Right lobe of liver (tissue), 6 donors: Measurements from ENCODE around the gene ZNF559. TPM values are rescaled to one million over a fixed set of nuclear protein-coding genes. Genes with fewer than 3 reads are reported as not detected.
"Not testable (repeated sequence)": the region's sequence is repeated elsewhere in the genome, so short reads cannot be mapped to it uniquely, and the experiment has no call there.

ENCODE experiments used
- ATAC-seq, 4 donors: fragments of 200-7000 bp; cut with Tn5 transposase; one replicate each; pipeline ENCODE4 v1.9.1; 2020; ENCODE audit warnings: mild to moderate bottlenecking in 4 of 4, moderate library complexity in 4 of 4
- DNase-seq, 3 donors: peaks; one replicate each; pipeline ENCODE4 v3.0.0-alpha.2; 2020
- H3K27ac ChIP-seq, 3 donors: fragments of 200-600 bp; one replicate each; pipeline ENCODE4 v1.8.0; 2022
- H3K27me3 ChIP-seq, 2 donors: fragments of 200-600 bp; one replicate each; pipeline ENCODE4 v1.8.0; 2022
- H3K36me3 ChIP-seq, 4 donors: fragments of 200-600 bp; sonication (generic) in 1 of 4; one replicate each; pipeline versions ENCODE4 v1.5.1 to v1.8.0; 2017 to 2022; ENCODE audit warnings: control low read depth in 1 of 4
- H3K4me1 ChIP-seq, 4 donors: fragments of 200-600 bp; sonication (generic) in 1 of 4; one replicate each; pipeline versions ENCODE4 v1.5.1 to v1.8.0; 2017 to 2022; ENCODE audit warnings: control low read depth in 1 of 4
- H3K4me3 ChIP-seq, 3 donors: fragments of 200-600 bp; one replicate each; pipeline ENCODE4 v1.8.0; 2022
- H3K9me3 ChIP-seq, 4 donors: fragments of 200-600 bp; sonication (generic) in 1 of 4; one replicate each; pipeline versions ENCODE4 v1.5.1 to v1.8.0; 2017 to 2022; ENCODE audit warnings: control low read depth in 1 of 4
- POLR2A ChIP-seq: fragments of 450-650 bp; IDR thresholded peaks from one replicate; pipeline ENCODE4 v1.6.1; 2017; ENCODE audit warnings: antibody characterized with exemption, mild to moderate bottlenecking
- WGBS: methylation state at CpG from one replicate; pipeline ENCODE4 v1.1.6; 2018; ENCODE audit warnings: low coverage, low lambda C conversion rate; ENCODE audit not compliant: insufficient coverage; ENCODE audit errors: missing lambda C conversion rate; 5-methylcytosine and 5-hydroxymethylcytosine counted together
- intact Hi-C, 2 donors: fragments of 100-400 bp; cut with DNase I; formaldehyde crosslinking; loops; one replicate each; pipeline versions ENCODE4 v1.11.2 to v1.14.1; 2022
- long read RNA-seq: library from polyadenylated mRNA; unstranded; transcript quantifications from one replicate; pipeline ENCODE4 v2.0.0, GENCODE V29; 2019
- total RNA-seq, 6 experiments: library from RNA; depleted of rRNA in 2 of 6; stranded (reverse); fragments of >200 nt in 2 of 6; fragmentation: NEBNext Ultra II Directional in 3 of 6; extraction: Animal tissue kit (Norgen Biotek cat#: 25700) in 3 of 6; gene quantifications; one replicate each; pipeline versions ENCODE4 v1.1.0 to v1.2.4, GENCODE V29; 2016 to 2023
- TF ChIP-seq, protein P1 (sequence below), 4 donors: fragments of 200-600 bp in 3 of 4; fragments of 450-650 bp in 1 of 4; IDR thresholded peaks; one replicate each; pipeline versions ENCODE4 v1.5.1 to v1.8.0; 2016 to 2022; ENCODE audit warnings: antibody characterized with exemption in 4 of 4, mild to moderate bottlenecking in 2 of 4
- donor health status: DM: no; HTN: yes; CAD: no.
- donor health status: DM: no; HTN: no; CAD: no.
- donor health status: DM: no; HTN: no; CAD: no.
- donor health status: DM: no; HTN: yes; CAD: no.
- donor health status: DM: no; HTN: yes; CAD: no.

ZNF559 gene
- total RNA-seq: 1 to 10 TPM; 1.7 to 7.8 (median 4.0) TPM
- long read RNA-seq, partial matches to known transcripts: 0 of 1 reads
- long read RNA-seq, other reads (novel, unspliced or antisense): 1 of 1 reads

DNA sequence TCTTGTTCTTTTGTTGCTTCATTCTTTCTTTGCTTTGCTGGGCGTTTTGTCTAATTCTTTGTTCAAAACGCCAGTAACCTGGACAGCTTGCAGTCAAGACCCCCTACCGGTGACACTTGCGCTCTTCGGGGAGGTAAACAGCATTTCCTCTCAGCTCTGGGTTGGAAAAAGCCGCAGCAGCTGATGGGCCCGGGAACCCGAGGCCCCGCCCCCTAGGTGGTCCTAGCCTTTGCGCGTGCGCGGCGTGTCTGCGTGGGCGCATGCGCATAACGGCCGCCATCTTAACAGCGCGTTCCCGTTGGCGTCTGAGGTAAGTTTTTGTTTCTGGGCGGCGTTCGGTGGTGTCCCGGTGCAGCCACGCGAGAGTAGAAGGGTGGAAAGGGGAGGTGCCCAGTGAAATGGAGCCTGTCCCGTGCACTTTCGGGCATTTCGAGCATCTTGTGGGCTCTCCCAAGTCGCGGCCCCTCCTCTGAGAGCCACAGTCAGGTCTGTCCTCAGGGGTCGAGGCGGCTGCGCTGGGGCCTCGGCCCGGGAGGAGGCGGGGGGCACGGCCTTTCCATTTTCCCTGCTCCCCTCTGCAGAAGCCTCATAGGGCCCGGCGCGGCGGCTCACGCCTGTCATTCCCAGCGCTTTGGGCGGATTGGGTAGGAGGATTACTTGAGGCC lies at the start of gene ZNF559:
Gene ZNF559, plus strand, starts transcription at position 261 of the 665 bp plus-strand sequence. CDS start 14,371 bp downstream, outside the sequence.
- peak; percentile 94 to 98 (median 98) for ATAC-seq
- H3K9me3 ChIP-seq: peaks cover 0 to 34% (median 6%) of the 10 kb centered on the region in 4 donors
- intact Hi-C loops: no loop called here
- peak within 1 kb of the TSS; percentile 52 to 69 (median 62) for H3K27ac ChIP-seq
- peak; percentile 90 to 93 (median 91) for DNase-seq
- no peaks in the 10 kb centered on the region for H3K27me3 ChIP-seq
- peaks cover 0 to 2% (median 0%) of the 10 kb centered on the region in 4 donors for H3K36me3 ChIP-seq
- WGBS: 2% methylated on average over 28 of the region's 48 CpGs
- no peak for TF ChIP-seq POLR2A
- TF ChIP-seq, protein P1, sequence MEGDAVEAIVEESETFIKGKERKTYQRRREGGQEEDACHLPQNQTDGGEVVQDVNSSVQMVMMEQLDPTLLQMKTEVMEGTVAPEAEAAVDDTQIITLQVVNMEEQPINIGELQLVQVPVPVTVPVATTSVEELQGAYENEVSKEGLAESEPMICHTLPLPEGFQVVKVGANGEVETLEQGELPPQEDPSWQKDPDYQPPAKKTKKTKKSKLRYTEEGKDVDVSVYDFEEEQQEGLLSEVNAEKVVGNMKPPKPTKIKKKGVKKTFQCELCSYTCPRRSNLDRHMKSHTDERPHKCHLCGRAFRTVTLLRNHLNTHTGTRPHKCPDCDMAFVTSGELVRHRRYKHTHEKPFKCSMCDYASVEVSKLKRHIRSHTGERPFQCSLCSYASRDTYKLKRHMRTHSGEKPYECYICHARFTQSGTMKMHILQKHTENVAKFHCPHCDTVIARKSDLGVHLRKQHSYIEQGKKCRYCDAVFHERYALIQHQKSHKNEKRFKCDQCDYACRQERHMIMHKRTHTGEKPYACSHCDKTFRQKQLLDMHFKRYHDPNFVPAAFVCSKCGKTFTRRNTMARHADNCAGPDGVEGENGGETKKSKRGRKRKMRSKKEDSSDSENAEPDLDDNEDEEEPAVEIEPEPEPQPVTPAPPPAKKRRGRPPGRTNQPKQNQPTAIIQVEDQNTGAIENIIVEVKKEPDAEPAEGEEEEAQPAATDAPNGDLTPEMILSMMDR (IDR thresholded peaks at IDR 0.05): peak in 2 of 4 donors; percentile 12 to 24
- peak within 1 kb of the TSS; percentile 64 to 83 (median 82) for H3K4me3 ChIP-seq
- no peaks in the 10 kb centered on the region for H3K4me1 ChIP-seq

DNA sequence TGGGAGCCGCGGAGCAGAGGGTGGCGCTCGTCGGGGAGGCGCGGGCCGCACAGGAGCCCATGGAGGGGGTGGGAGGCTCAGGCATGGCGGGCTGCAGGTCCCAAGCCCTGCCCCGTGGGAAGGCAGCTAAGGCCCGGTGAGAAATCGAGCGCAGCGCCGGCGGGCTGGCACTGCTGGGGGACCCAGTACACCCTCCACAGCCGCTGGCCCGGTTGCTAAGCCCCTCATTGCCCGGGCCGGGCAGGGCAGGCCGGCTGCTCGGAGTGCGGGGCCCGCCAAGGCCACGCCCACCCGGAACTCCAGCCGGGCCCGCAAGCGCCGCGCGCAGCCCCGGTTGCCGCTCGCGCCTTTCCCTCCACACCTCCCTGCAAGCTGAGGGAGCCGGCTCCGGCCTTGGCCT lies 40.5 kb upstream of the ZNF559 start:
- H3K36me3 ChIP-seq, H3K9me3 ChIP-seq, ATAC-seq, H3K27ac ChIP-seq, intact Hi-C loops, H3K4me3 ChIP-seq, H3K27me3 ChIP-seq, DNase-seq, H3K4me1 ChIP-seq: not testable (repeated sequence)
- WGBS: no CpG with 5 or more reads among the region's 38 CpGs

DNA sequence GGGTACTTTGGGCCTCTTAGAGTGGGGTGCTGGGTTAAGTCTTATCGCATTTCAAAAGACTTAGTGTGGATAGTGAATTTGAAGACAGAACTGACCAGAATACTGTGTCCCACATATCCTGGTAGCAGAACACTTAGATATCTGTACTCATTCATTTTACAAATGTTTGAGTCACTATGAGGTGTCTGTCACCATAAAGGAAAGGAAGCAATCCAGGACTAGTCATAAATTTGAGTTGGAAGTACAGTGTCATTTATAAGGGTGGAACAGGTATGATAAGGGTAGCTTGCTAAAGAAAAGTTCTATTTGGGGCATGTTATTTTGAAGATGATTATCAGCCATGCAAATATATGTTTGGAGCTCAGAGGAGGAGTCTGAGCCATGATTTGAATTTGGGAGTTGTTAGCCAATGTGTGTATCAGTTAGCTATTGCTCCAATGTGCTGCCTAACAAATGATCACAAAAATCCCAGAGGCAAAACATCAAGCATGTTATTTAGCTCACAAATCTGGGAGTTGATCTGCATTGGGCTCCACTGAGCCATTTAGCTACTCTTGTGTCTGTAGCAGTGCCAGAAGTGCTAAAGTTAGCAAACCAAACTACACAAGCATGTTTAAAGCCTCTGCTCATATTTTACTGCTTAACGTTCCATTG lies 34.6 kb upstream of the ZNF559 start:
- H3K4me3 ChIP-seq: no peak overlapping the region
- no peaks in the 10 kb centered on the region for H3K4me1 ChIP-seq
- ATAC-seq (no peak), DNase-seq (no peak)
- H3K27ac ChIP-seq: no peak overlapping the region
- no peak for TF ChIP-seq POLR2A
- TF ChIP-seq, protein P1 (IDR thresholded peaks at IDR 0.05): no peak
- H3K27me3 ChIP-seq: no peaks in the 10 kb centered on the region
- no peaks in the 10 kb centered on the region for H3K36me3 ChIP-seq
- intact Hi-C loops: no loop called here
- WGBS: 87% methylated on average over 2 of the region's 2 CpGs
- peaks cover 0 to 31% (median 4%) of the 10 kb centered on the region in 4 donors for H3K9me3 ChIP-seq

- TF ChIP-seq, protein P1 (IDR thresholded peaks at IDR 0.05): no peak
- no peak for TF ChIP-seq POLR2A
- H3K27ac ChIP-seq: no peak overlapping the region
- peaks cover 8 to 24% (median 15%) of the 10 kb centered on the region in 4 donors for H3K36me3 ChIP-seq
- no peaks in the 10 kb centered on the region for H3K27me3 ChIP-seq
- H3K4me1 ChIP-seq: no peaks in the 10 kb centered on the region
- WGBS: 97% methylated on average over 3 of the region's 4 CpGs
- no peak for ATAC-seq
- H3K4me3 ChIP-seq: no peak overlapping the region
- intact Hi-C loops: no loop called here
- DNase-seq: no peak
- H3K9me3 ChIP-seq: peaks cover 0 to 52% (median 7%) of the 10 kb centered on the region in 4 donors
Observed at GRCh38 chr19:9295411-9295849, 28.5 kb upstream of the ZNF559 start.

DNA sequence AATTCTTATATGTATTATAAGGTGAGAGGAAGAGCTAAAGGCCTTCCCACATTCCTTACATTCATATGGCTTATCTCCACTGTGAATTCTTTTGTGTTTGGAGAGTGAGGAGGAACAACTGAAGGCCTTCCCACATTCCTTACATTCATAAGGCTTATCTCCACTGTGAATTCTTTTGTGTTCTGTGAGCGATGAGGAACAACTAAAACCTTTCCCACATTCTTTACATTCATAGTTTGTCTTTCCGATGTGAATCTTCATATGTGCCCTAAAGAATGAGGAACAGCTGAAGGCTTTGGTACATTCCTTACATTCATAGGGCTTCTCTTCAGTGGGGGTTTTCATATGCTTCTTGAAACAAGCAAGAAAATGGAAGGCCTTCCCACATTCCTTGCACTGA lies 27.6 kb upstream of the ZNF559 start:
- intact Hi-C loops: no loop called here
- H3K4me3 ChIP-seq: no peak overlapping the region
- H3K9me3 ChIP-seq: peaks cover 0 to 52% (median 7%) of the 10 kb centered on the region in 4 donors
- peaks cover 8 to 32% (median 17%) of the 10 kb centered on the region in 4 donors for H3K36me3 ChIP-seq
- TF ChIP-seq POLR2A: no peak
- TF ChIP-seq, protein P1 (IDR thresholded peaks at IDR 0.05): no peak
- H3K27ac ChIP-seq: no peak overlapping the region
- DNase-seq (no peak), ATAC-seq (no peak)
- H3K27me3 ChIP-seq: no peaks in the 10 kb centered on the region
- no peaks in the 10 kb centered on the region for H3K4me1 ChIP-seq
- WGBS: 100% methylated on average over 2 of the region's 2 CpGs
